HL-60 (cell line): Measurements from ENCODE around the gene CBLC.

Source experiments
- CTCF ChIP-seq: IDR thresholded peaks from one replicate; pipeline ENCODE4 v1.5.1; 2011; ENCODE audit warnings: low read length, control low read depth, inconsistent platforms; ENCODE audit not compliant: insufficient read depth
- GABPA ChIP-seq: IDR thresholded peaks from 2 replicates; pipeline ENCODE4 v1.6.1; 2012; ENCODE audit warnings: low read depth
- POLR2AphosphoS5 ChIP-seq: IDR thresholded peaks from 2 replicates; pipeline ENCODE4 v1.6.1; 2012; ENCODE audit warnings: low read depth
- REST ChIP-seq: IDR thresholded peaks from 2 replicates; pipeline ENCODE4 v1.6.1; 2012; ENCODE audit warnings: low read depth; ENCODE audit not compliant: insufficient replicate concordance
- SPI1 ChIP-seq: IDR thresholded peaks from 2 replicates; pipeline ENCODE4 v1.6.1; 2012; ENCODE audit warnings: low read depth, mild to moderate bottlenecking, borderline replicate concordance

GRCh38 chr19:44738603-44739558 is 38.8 kb upstream of the CBLC start:
- TF ChIP-seq CTCF (no peak), POLR2AphosphoS5 (no peak), REST (no peak), SPI1 (peak; percentile 68), GABPA (no peak)
